ENCODE measurements around the gene GNG12. TPM values are rescaled to one million over a fixed set of nuclear protein-coding genes. Genes with fewer than 3 reads are reported as not detected.

The GNG12 gene
- total RNA-seq, 2 donors from 2014 or later, result 29.1 to 45.4 TPM

GRCh38 chr1:67807282-67807681, 26.0 kb downstream of the GNG12 start:
- DNase-seq (ENCODE audit: low spot score), result no peak
- TF ChIP-seq, protein P1, sequence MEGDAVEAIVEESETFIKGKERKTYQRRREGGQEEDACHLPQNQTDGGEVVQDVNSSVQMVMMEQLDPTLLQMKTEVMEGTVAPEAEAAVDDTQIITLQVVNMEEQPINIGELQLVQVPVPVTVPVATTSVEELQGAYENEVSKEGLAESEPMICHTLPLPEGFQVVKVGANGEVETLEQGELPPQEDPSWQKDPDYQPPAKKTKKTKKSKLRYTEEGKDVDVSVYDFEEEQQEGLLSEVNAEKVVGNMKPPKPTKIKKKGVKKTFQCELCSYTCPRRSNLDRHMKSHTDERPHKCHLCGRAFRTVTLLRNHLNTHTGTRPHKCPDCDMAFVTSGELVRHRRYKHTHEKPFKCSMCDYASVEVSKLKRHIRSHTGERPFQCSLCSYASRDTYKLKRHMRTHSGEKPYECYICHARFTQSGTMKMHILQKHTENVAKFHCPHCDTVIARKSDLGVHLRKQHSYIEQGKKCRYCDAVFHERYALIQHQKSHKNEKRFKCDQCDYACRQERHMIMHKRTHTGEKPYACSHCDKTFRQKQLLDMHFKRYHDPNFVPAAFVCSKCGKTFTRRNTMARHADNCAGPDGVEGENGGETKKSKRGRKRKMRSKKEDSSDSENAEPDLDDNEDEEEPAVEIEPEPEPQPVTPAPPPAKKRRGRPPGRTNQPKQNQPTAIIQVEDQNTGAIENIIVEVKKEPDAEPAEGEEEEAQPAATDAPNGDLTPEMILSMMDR (IDR thresholded peaks at IDR 0.05), result no peak

DNA sequence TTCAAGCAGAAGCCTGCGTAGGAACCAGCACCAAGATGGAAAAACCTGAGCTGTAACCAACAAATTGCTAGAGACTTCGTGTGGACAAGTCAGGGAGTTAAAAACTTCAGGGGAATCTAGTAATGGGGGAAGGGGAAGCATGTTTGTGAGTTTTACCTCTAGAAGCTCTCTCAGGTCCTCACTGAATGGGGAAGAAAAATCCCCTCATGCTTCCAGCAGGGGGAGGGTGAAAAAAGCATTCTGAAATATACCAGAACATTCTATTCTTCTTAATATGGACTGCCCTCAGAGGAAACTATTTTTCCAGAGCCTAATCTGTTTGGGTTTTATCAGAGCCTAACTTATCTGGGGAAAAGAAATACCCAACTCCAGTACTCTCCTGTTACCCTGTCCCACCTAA, 28.6 kb downstream of the GNG12 start:
- no peaks in the 10 kb centered on the region for H3K27me3 ChIP-seq
- peaks cover 0 to 15% of the 10 kb centered on the region in 2 donors for H3K4me1 ChIP-seq
- H3K9me3 ChIP-seq, result no peaks in the 10 kb centered on the region
- H3K4me3 ChIP-seq, result no peak overlapping the region
- no peak for DNase-seq (ENCODE audit: low spot score)
- H3K27ac ChIP-seq, result no peak overlapping the region
- TF ChIP-seq, protein P1 (IDR thresholded peaks at IDR 0.05), result no peak
- no peaks in the 10 kb centered on the region for H3K36me3 ChIP-seq

More at GRCh38 chr1:67807282-67807681, 26.0 kb downstream of the GNG12 start:
- H3K27ac ChIP-seq, result no peak overlapping the region
- no peak overlapping the region for H3K4me3 ChIP-seq
- no peaks in the 10 kb centered on the region for H3K9me3 ChIP-seq
- H3K27me3 ChIP-seq, result no peaks in the 10 kb centered on the region
- peaks cover 0 to 22% of the 10 kb centered on the region in 2 donors for H3K4me1 ChIP-seq
- no peaks in the 10 kb centered on the region for H3K36me3 ChIP-seq

DNA sequence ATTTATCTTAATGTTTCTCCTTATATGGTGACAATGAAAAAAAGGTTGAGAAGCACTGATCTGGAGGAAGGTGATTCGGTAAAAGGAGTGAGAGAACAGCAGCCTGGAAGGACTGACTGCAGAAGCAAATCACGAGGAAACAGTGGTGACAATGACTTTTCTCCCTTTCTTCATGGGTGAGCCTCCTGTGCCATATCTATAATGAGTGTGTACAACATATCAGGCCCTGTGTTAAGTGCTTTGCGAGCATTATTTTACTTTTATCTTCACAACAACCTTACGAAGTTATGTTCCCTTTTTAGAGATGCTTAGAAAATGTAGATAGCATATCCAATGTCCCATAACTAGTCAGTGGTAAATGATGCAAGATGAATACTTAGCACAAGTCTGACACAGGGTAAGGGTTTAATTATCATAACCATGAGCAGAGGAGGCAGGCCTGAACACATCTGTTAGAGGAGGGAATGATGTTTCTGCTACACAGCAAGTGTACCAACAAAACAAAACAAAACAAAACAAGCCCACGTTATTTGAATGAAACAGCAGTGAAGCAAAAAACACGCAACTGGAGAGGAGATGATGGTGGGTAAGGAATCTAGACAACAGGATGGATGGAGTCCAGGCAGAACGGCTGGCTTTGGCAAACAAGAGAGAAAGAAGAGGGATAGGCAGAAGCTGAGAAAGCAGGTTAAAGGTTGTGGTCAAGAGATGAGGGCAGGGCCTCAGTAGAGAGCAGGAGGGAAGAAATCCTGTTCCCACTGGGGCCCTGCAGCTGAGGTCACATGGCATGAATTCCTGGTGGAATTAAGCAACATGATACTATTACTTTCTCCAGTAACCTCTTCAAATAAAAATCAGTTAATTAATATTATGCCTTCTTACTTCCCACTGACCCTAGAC, 29.6 kb downstream of the GNG12 start:
- DNase-seq (ENCODE audit: low spot score), result no peak
- Histone ChIP-seq H3K4me1 (peaks cover 0 to 15% of the 10 kb centered on the region in 2 donors), H3K27me3 (no peaks in the 10 kb centered on the region), H3K27ac (no peak overlapping the region), H3K9me3 (no peaks in the 10 kb centered on the region), H3K36me3 (no peaks in the 10 kb centered on the region), H3K4me3 (no peak overlapping the region)
- TF ChIP-seq, protein P1 (IDR thresholded peaks at IDR 0.05), result no peak

GRCh38 chr1:67802565-67802964, 30.7 kb downstream of the GNG12 start:
- TF ChIP-seq, protein P1 (IDR thresholded peaks at IDR 0.05), result no peak
- H3K36me3 ChIP-seq, result no peaks in the 10 kb centered on the region
- DNase-seq (ENCODE audit: low spot score), result no peak
- no peaks in the 10 kb centered on the region for H3K9me3 ChIP-seq
- H3K27ac ChIP-seq, result no peak overlapping the region
- peaks cover 0 to 15% of the 10 kb centered on the region in 2 donors for H3K4me1 ChIP-seq
- H3K4me3 ChIP-seq, result no peak overlapping the region
- H3K27me3 ChIP-seq, result no peaks in the 10 kb centered on the region

- TF ChIP-seq, protein P1 (IDR thresholded peaks at IDR 0.05), result no peak
- Histone ChIP-seq H3K27me3 (no peaks in the 10 kb centered on the region), H3K4me1 (peaks cover 0 to 15% of the 10 kb centered on the region in 2 donors), H3K4me3 (no peak overlapping the region), H3K36me3 (no peaks in the 10 kb centered on the region), H3K27ac (no peak overlapping the region), H3K9me3 (no peaks in the 10 kb centered on the region)
- no peak for DNase-seq (ENCODE audit: low spot score)
These were observed 31.4 kb downstream of the GNG12 start for GRCh38 chr1:67801903-67802302.

All from right atrium auricular region (tissue), 2 donors.